Suprapubic skin (tissue), 4 donors: ENCODE data around the gene POLR2M. TPM values are rescaled to one million over a fixed set of nuclear protein-coding genes. Genes with fewer than 3 reads are reported as not detected.

Experiments
- DNase-seq, 2 donors: peaks; one replicate each; pipeline ENCODE4 v3.0.0-alpha.2; 2019; ENCODE audit warnings: low spot score in 2 of 2
- H3K27ac ChIP-seq: fragments of 200-600 bp; sonication (generic); one replicate; pipeline ENCODE4 v1.5.1; 2019
- H3K27me3 ChIP-seq: fragments of 200-600 bp; sonication (generic); one replicate; pipeline ENCODE4 v1.5.1; 2019
- H3K36me3 ChIP-seq: fragments of 200-600 bp; sonication (generic); one replicate; pipeline ENCODE4 v1.5.1; 2019
- H3K4me1 ChIP-seq: fragments of 200-600 bp; sonication (generic); one replicate; pipeline ENCODE4 v1.5.1; 2019
- H3K4me3 ChIP-seq: fragments of 200-600 bp; sonication (generic); one replicate; pipeline ENCODE4 v1.5.1; 2019; ENCODE audit warnings: mild to moderate bottlenecking
- H3K9me3 ChIP-seq: fragments of 200-600 bp; sonication (generic); one replicate; pipeline ENCODE4 v1.5.1; 2019
- CTCF ChIP-seq, 2 donors: fragments of 200-600 bp in 1 of 2; fragments of 450-650 bp in 1 of 2; sonication (generic) in 1 of 2; IDR thresholded peaks; one replicate each; pipeline ENCODE4 v1.5.1; 2016 to 2019; ENCODE audit warnings: antibody characterized with exemption in 2 of 2, mild to moderate bottlenecking in 1 of 2, moderate library complexity in 1 of 2
- EP300 ChIP-seq: sonication (generic); formaldehyde crosslinking; IDR thresholded peaks from one replicate; pipeline ENCODE4 v1.6.1; 2017; ENCODE audit warnings: antibody characterized with exemption
- POLR2A ChIP-seq, 2 donors: fragments of 450-650 bp; IDR thresholded peaks; one replicate each; pipeline ENCODE4 v1.6.1; 2017; ENCODE audit warnings: antibody characterized with exemption in 2 of 2, mild to moderate bottlenecking in 2 of 2, moderate library complexity in 2 of 2
- POLR2AphosphoS5 ChIP-seq, 3 donors: sonication (generic); formaldehyde crosslinking; IDR thresholded peaks; one replicate each; pipeline ENCODE4 v1.6.1; 2017; ENCODE audit warnings: antibody characterized with exemption in 3 of 3
- WGBS: methylation state at CpG from one replicate; pipeline ENCODE4 v1.1.5; 2018; 5-methylcytosine and 5-hydroxymethylcytosine counted together
- total RNA-seq, 4 donors: library from RNA; depleted of rRNA; stranded (reverse); fragments of >200 nt; gene quantifications; one replicate each; pipeline ENCODE4 v1.1.0, GENCODE V29; 2016

Gene POLR2M
- total RNA-seq, 4 donors from 2014 or later, result 61.9 to 329 (median 135) TPM

DNA sequence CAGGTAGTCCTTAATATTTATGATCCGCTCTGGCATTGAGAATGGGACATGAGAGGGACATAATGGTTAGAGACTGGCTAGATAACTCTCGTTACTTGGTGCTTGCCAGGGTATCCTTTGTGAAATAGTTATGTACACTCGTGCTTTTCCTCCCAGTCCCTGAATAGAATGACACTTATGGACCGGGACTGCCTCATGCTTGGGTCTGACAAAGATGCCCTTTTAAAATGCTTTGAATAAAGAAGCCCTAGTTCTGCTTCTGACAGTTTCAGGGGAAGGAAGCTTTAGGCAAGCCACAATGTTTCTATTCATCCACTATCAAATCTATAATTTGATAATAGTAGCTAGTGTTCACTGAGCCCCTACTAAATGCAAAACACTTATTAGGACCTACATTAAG, 29.4 kb downstream of the POLR2M start:
- no peak overlapping the region for H3K27ac ChIP-seq
- 90% methylated on average over 4 of the region's 4 CpGs for WGBS
- TF ChIP-seq CTCF (IDR thresholded peaks at IDR 0.05), result no peak
- TF ChIP-seq POLR2AphosphoS5 (IDR thresholded peaks at IDR 0.05), result no peak
- TF ChIP-seq POLR2A (IDR thresholded peaks at IDR 0.05), result no peak
- no peak for TF ChIP-seq EP300
- DNase-seq, result no peak
- H3K9me3 ChIP-seq, result no peaks in the 10 kb centered on the region
- H3K27me3 ChIP-seq, result no peaks in the 10 kb centered on the region
- H3K4me3 ChIP-seq, result no peak overlapping the region
- no peaks in the 10 kb centered on the region for H3K4me1 ChIP-seq
- no peaks in the 10 kb centered on the region for H3K36me3 ChIP-seq

DNA sequence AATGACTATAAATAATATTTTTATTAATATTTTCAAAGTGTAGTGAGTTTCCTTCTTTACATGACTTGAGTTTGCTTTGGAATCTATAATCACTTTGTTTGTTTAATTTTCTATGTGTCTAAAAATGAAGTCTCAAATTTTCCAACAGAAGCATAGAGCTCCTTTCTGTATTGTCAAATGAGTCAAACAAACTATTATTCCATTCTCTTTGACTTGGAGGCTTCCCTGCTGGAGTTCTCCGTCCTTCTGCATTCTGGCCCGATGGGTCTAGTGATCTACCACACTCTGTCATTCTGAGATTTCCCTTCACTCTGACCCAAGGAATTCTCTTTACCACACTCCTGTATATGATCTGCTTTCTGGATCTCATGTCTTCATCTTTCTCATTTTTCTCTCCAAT, 30.1 kb downstream of the POLR2M start:
- no peaks in the 10 kb centered on the region for H3K27me3 ChIP-seq
- no peaks in the 10 kb centered on the region for H3K4me1 ChIP-seq
- no peak overlapping the region for H3K27ac ChIP-seq
- TF ChIP-seq POLR2AphosphoS5 (IDR thresholded peaks at IDR 0.05) (no peak), CTCF (IDR thresholded peaks at IDR 0.05) (no peak), POLR2A (IDR thresholded peaks at IDR 0.05) (no peak), EP300 (no peak)
- no peaks in the 10 kb centered on the region for H3K9me3 ChIP-seq
- DNase-seq, result no peak
- H3K36me3 ChIP-seq, result no peaks in the 10 kb centered on the region
- 88% methylated on average over 2 of the region's 2 CpGs for WGBS
- H3K4me3 ChIP-seq, result no peak overlapping the region

- Histone ChIP-seq H3K27ac (no peak overlapping the region), H3K4me1 (no peaks in the 10 kb centered on the region), H3K27me3 (no peaks in the 10 kb centered on the region), H3K9me3 (no peaks in the 10 kb centered on the region), H3K36me3 (no peaks in the 10 kb centered on the region), H3K4me3 (no peak overlapping the region)
- no peak for TF ChIP-seq POLR2AphosphoS5 (IDR thresholded peaks at IDR 0.05)
- no peak for TF ChIP-seq EP300
- TF ChIP-seq POLR2A (IDR thresholded peaks at IDR 0.05), result no peak
- no peak for TF ChIP-seq CTCF (IDR thresholded peaks at IDR 0.05)
- WGBS, result 89% methylated on average over 1 of the region's 1 CpG
- no peak for DNase-seq
Observed at GRCh38 chr15:57738734-57739237, 32.3 kb downstream of the POLR2M start.

- no peak for DNase-seq
- TF ChIP-seq POLR2A (IDR thresholded peaks at IDR 0.05) (no peak), CTCF (IDR thresholded peaks at IDR 0.05) (no peak), POLR2AphosphoS5 (IDR thresholded peaks at IDR 0.05) (no peak), EP300 (no peak)
- no peaks in the 10 kb centered on the region for H3K27me3 ChIP-seq
- WGBS, result 91% methylated on average over 4 of the region's 4 CpGs
- no peaks in the 10 kb centered on the region for H3K9me3 ChIP-seq
- H3K4me1 ChIP-seq, result no peaks in the 10 kb centered on the region
- H3K27ac ChIP-seq, result no peak overlapping the region
- no peak overlapping the region for H3K4me3 ChIP-seq
- no peaks in the 10 kb centered on the region for H3K36me3 ChIP-seq
Observed at GRCh38 chr15:57740048-57740447, 33.5 kb downstream of the POLR2M start.

DNA sequence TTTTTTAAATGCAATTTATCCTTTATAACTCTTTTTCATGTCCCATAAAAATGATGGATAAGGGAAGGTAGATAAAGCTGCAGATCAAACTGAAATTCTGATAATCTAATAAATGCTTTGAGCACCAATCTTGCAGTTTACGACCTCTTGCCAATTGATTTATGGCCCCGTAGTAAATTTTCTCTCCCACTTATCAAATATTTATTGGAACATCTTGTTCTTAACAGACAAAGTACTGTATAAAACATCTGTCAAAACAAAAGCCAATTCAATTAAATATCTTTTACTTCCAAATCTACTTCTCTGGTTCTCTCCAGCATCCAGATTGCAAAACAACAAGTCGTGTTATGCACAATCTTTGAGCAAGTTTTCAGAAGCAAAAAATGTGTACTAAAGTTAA, 34.6 kb downstream of the POLR2M start:
- H3K27ac ChIP-seq, result no peak overlapping the region
- H3K9me3 ChIP-seq, result no peaks in the 10 kb centered on the region
- WGBS, result 50% methylated on average over 3 of the region's 3 CpGs
- no peaks in the 10 kb centered on the region for H3K4me1 ChIP-seq
- no peak for DNase-seq
- H3K4me3 ChIP-seq, result no peak overlapping the region
- H3K36me3 ChIP-seq, result no peaks in the 10 kb centered on the region
- TF ChIP-seq EP300, result no peak
- no peak for TF ChIP-seq CTCF (IDR thresholded peaks at IDR 0.05)
- no peak for TF ChIP-seq POLR2A (IDR thresholded peaks at IDR 0.05)
- no peak for TF ChIP-seq POLR2AphosphoS5 (IDR thresholded peaks at IDR 0.05)
- no peaks in the 10 kb centered on the region for H3K27me3 ChIP-seq
